Activated CD8-positive, alpha-beta memory T cell treated with anti-CD3 and anti-CD28 coated beads, Interleukin-2, amount 10 ng/mL, durations not matched to agents 7 days and 5 days (primary cell): ENCODE results near the gene DYNC1H1. TPM values are rescaled to one million over a fixed set of nuclear protein-coding genes. Genes with fewer than 3 reads are reported as not detected.
A peak's percentile ranks its signal among the peaks of the same experiment; 100 is the strongest.

Experiments
- ATAC-seq: fragments of 150-1000 bp; cut with Tn5 transposase; one replicate; pipeline ENCODE4 v1.10.0; 2021; ENCODE audit warnings: moderate library complexity
- CTCF ChIA-PET: fragments of 350-600 bp; sonication (Branson Sonifier 250); formaldehyde crosslinking; loops from one replicate; lab custom pipeline; 2021; ENCODE audit warnings: antibody characterized with exemption; lab: Charles Lee
- DNase-seq: peaks from one replicate; pipeline ENCODE4 v3.0.0-alpha.2; 2020
- H3K27ac Mint-ChIP-seq: one replicate; pipeline ENCODE4 v1.8.0; 2021; ENCODE audit warnings: mild to moderate bottlenecking, mixed read lengths
- H3K27me3 Mint-ChIP-seq: one replicate; pipeline ENCODE4 v1.8.0; 2021; ENCODE audit warnings: mixed read lengths
- H3K36me3 Mint-ChIP-seq: one replicate; pipeline ENCODE4 v1.8.0; 2021; ENCODE audit warnings: mild to moderate bottlenecking, mixed read lengths
- H3K4me1 Mint-ChIP-seq: one replicate; pipeline ENCODE4 v1.8.0; 2021; ENCODE audit warnings: mixed read lengths
- H3K4me3 Mint-ChIP-seq: one replicate; pipeline ENCODE4 v1.8.0; 2021; ENCODE audit warnings: mild to moderate bottlenecking, moderate library complexity, mixed read lengths
- H3K9me3 Mint-ChIP-seq: one replicate; pipeline ENCODE4 v1.8.0; 2022; ENCODE audit warnings: low read depth, mixed read lengths
- total RNA-seq, 2 experiments: library from RNA; stranded (reverse); gene quantifications; one replicate each; pipeline ENCODE4 v1.2.3, GENCODE V29; 2021

The DYNC1H1 gene
- 100 to 1,000 TPM; 308 to 325 TPM for total RNA-seq

DNA sequence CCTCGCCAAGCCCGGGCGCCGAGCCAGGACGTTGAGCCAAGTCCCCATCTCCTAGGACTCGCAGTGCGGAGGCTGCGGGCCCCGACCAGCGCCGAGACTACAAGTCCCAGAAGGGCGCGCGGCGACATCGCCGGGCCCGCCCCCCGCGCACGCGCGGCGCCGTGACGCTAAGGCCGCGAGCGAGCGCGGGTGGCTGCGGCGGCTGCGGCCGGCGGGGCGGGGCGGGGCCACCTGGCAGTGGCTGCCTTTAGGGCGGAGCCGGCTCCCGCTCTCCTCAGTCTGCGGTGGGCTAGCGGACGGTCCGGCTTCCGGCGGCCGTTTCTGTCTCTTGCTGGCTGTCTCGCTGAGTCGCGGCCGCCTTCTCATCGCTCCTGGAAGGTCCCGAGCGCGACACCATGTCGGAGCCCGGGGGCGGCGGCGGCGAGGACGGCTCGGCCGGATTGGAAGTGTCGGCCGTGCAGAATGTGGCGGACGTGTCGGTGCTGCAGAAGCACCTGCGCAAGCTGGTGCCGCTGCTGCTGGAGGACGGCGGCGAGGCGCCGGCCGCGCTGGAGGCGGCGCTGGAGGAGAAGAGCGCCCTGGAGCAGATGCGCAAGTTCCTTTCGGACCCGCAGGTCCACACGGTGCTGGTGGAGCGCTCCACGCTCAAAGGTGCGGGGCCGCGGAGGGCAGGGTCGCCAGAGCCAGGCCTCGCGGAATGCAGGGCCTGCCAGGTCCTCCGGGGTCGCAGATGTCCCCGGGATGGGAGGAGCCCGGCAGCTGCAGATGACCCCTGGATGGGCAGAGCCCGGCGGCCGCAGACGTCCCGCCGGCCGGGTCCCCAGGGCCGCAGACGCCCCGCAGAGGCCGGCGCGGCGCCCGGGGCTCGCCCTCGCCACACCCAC is at the start of gene DYNC1H1:
Gene DYNC1H1 (plus strand): TSS at position 277 of the 884 bp plus-strand sequence. CDS start 119 bp downstream, at position 396.
- Mint-ChIP-seq H3K9me3 (no peaks in the 10 kb centered on the region), H3K27me3 (peaks cover 2% of the 10 kb centered on the region), H3K4me1 (peaks cover 47% of the 10 kb centered on the region), H3K27ac (peak within 1 kb of the TSS; percentile 92), H3K36me3 (peaks cover 13% of the 10 kb centered on the region), H3K4me3 (peak within 1 kb of the TSS; percentile 88)
- DNase-seq (peak; percentile 92), ATAC-seq (peak; percentile 86)
- CTCF ChIA-PET = interaction anchor here (0.5 to 3.6 kb wide), 10 partner anchors 10 to 633 kb away, joined by 3 to 15 read pairs (median 4); no protein-coding TSS in a partner anchor

DNA sequence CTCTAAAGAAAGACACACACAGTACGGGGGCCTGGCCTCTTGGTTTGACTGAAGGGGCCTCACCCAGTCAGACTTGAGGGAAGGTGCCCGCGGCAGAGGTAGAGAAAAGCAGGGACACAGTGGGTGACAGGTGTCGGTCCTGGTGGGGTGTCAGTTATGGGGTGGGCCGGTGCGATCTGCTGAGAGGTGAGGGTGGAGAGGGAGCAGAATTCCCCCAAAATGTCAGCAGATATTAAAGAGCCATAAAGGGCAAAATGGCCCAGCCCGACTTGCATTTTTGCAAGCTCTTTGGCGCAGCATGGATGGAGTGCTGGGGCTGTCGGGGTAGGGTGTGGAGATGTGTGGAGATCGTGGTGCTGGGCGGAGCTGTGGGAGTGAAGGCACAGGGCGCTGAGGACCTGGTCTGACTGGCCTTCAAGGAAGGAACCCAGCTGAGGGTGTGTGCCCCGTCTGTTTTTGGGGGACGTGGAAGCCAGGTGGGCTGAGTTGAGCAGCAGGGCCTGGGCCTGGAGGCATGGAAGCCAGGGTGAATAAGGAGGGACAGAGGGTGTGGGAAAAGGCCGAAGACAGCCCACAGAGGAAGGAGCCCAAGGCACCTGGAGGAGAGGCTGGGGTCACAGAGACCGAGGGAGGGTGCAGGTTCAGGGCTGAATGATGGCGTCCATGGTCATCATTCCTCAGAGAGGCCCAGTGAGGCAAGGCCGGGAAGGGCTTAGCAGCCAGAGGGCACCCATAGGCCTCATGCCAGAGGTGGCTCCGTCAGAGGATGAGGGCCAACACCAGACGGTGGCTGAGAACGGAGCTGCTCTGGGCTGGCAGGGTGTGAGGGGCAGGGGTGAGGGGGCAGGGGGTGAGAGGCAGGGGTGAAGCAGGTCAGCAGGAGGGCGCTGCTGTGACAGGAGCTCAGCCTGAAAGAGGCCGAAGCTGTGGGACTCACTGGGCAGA is 48.2 kb upstream of the DYNC1H1 start:
- H3K4me1 Mint-ChIP-seq = no peaks in the 10 kb centered on the region
- no peaks in the 10 kb centered on the region for H3K27me3 Mint-ChIP-seq
- H3K27ac Mint-ChIP-seq = peak overlapping the region; percentile 4
- no peaks in the 10 kb centered on the region for H3K9me3 Mint-ChIP-seq
- DNase-seq = no peak
- peaks cover 19% of the 10 kb centered on the region for H3K36me3 Mint-ChIP-seq
- no peak overlapping the region for H3K4me3 Mint-ChIP-seq
- CTCF ChIA-PET = no interaction called here
- no peak for ATAC-seq

DNA sequence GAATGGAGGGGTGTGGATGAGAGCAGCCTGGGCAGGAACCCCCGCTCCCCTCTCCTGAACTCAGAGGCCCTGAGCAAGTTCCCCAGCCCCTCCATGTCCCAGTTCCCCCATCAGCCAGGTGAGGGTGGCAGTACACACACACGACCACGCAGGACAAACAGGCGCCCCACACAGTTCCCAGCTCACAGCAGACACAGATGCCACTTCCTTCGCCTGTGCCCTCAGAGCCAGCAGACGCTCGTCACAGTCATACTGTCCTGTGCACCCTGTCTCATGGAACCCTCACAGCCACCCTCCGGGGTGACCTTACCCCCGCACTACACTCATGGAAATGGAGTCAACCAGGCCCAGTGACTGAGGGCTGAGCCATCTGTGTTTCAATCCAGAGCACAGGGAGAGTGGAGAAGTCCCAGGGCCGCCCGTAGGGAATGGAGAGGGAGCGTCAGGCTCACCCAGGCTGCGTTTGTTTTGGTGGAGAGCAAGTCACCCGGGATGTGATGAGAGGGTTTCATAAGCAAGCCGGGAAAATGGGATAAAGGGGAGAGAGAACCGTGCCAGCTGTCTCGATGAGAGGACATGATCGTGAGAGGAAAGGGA is 47.5 kb upstream of the DYNC1H1 start:
- no peaks in the 10 kb centered on the region for H3K4me1 Mint-ChIP-seq
- no peak overlapping the region for H3K27ac Mint-ChIP-seq
- no peaks in the 10 kb centered on the region for H3K27me3 Mint-ChIP-seq
- ATAC-seq = peak; percentile 33
- CTCF ChIA-PET = no interaction called here
- H3K9me3 Mint-ChIP-seq = no peaks in the 10 kb centered on the region
- no peak for DNase-seq
- H3K4me3 Mint-ChIP-seq = no peak overlapping the region
- H3K36me3 Mint-ChIP-seq = peaks cover 21% of the 10 kb centered on the region

DNA sequence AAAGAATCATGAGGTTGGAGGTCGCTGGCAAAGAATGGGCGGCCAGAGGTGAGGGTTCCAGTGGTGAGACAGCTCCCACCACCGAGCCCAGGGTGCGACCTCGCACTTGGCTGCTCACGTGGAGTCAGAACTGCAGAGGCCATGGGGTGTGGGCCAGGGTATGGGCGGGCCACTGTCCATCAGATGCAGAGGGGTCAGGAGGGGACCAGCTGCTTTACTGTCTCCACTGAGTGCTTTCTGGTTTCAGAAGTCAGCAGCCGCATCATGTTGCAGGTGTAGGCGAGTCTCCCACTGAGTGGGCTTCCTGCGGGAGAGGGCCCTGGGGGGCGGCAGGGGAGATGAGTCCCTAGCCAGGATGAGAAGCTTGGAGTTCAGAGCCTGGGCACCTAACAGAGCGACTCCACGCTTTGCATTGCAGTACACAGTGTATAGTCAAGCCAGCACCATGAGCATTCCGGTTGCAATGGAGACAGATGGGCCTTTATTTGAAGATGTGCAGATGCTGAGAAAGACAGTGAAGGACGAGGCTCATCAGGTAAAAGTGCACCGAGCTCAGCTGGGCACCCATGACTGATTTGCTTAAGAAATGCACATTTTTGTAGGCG is 46.9 kb upstream of the DYNC1H1 start:
- DNase-seq (no peak), ATAC-seq (no peak)
- no peaks in the 10 kb centered on the region for H3K27me3 Mint-ChIP-seq
- no peak overlapping the region for H3K4me3 Mint-ChIP-seq
- no peaks in the 10 kb centered on the region for H3K9me3 Mint-ChIP-seq
- CTCF ChIA-PET = interaction anchor here (1.0 to 1.2 kb wide), 2 partner anchors 34 to 210 kb away, joined by 3 read pairs; no protein-coding TSS in a partner anchor
- no peak overlapping the region for H3K27ac Mint-ChIP-seq
- no peaks in the 10 kb centered on the region for H3K4me1 Mint-ChIP-seq
- H3K36me3 Mint-ChIP-seq = peaks cover 17% of the 10 kb centered on the region

DNA sequence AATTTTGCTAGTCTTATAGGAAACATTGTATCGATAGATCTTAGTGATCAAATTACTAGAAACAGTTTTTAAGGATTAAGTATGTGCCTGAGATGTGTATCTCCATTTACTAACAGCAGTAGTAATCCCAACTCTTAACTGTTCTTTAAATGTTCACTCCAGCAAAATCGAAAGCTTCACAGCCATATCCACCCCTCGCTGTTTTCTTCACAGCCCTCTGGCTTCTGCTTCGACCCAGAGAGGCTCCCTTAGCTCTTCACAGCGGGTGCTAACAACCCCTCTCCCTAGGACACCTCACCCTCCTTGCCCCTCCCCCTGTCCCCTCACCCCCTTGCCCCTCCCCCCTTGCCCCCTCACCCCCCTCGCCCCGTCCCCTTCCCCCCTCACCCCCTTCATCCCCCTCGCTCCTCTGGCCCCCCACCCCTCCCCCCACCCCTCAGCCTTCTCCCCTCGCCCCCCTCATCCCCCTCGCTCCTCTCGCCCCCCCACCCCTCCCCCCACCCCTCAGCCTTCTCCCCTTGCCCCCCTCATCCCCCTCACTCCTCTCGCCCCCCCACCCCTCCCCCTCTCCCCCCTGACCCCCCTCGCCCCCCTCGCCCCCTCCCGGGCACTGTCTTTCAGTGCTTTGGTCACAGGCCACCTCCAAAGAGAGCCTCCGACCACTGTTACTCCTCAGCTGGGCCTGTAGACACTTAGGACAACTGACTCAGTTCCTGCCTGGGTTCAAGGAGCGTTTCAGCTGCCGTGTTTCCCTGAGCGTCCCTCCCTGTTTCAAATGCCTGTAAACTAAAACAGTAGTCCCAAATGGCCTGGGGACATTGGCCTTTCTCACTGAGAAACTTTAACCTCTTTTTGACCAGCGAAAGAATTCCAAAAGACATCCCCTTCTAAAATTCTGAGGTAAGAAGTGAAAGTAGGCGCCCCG is 46.0 kb upstream of the DYNC1H1 start:
- Mint-ChIP-seq H3K4me1 (no peaks in the 10 kb centered on the region), H3K36me3 (peaks cover 20% of the 10 kb centered on the region), H3K4me3 (no peak overlapping the region), H3K27ac (no peak overlapping the region), H3K9me3 (no peaks in the 10 kb centered on the region), H3K27me3 (no peaks in the 10 kb centered on the region)
- no peak for DNase-seq
- CTCF ChIA-PET = interaction anchor here (1.0 to 1.2 kb wide), 2 partner anchors 33 to 211 kb away, joined by 3 read pairs; no protein-coding TSS in a partner anchor
- ATAC-seq = no peak

DNA sequence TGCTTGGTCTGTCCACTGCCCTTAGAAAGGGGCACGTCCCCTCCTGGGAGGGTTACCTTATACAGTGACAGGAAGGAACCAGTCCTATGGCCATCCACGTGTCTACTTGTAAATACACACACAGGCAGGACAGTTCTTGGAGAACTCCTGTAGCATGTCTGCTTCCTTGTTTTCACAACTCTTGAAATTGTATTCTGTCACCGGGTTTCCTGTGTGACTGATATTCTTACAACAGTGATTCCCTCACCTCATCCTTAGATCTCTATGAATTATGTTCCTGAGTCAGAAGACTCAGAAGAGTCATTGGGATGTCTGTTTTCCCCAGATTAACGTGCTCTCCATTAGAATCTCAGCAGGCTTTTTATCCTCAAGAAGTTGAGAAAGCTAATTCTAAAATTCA is 44.1 kb upstream of the DYNC1H1 start:
- Mint-ChIP-seq H3K27me3 (no peaks in the 10 kb centered on the region), H3K9me3 (no peaks in the 10 kb centered on the region), H3K27ac (no peak overlapping the region), H3K4me3 (no peak overlapping the region), H3K36me3 (peaks cover 17% of the 10 kb centered on the region), H3K4me1 (no peaks in the 10 kb centered on the region)
- no peak for ATAC-seq
- CTCF ChIA-PET = interaction anchor here (1.1 kb wide), 1 partner anchor 148 kb away, joined by 3 read pairs; no protein-coding TSS in a partner anchor
- DNase-seq = no peak

DNA sequence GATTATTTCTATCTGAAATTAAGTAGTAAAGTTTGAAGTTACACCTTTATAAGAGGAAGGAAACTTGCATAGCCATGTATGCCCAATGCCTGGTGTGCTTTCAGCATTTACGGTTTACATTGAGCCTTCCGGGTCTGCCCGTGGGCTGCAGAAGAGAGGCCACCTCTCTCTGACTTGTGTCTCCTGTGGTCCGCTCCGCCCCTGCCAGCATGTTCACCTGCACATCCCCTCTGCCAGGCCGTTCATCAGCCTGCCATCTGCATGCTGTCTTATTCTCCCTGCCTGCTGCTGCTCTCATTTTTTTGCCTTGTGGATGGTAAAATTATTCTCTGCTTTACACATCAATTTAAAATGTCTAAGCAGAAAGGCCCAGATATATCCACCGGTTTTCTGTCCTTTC is 41.5 kb upstream of the DYNC1H1 start:
- Mint-ChIP-seq H3K4me3 (no peak overlapping the region), H3K36me3 (peaks cover 18% of the 10 kb centered on the region), H3K4me1 (peaks cover 3% of the 10 kb centered on the region), H3K9me3 (no peaks in the 10 kb centered on the region), H3K27me3 (no peaks in the 10 kb centered on the region), H3K27ac (peak overlapping the region; percentile 2)
- DNase-seq (no peak), ATAC-seq (no peak)
- CTCF ChIA-PET = interaction anchor here (1.3 kb wide), 1 partner anchor 47 kb away, joined by 3 read pairs; no protein-coding TSS in a partner anchor

DNA sequence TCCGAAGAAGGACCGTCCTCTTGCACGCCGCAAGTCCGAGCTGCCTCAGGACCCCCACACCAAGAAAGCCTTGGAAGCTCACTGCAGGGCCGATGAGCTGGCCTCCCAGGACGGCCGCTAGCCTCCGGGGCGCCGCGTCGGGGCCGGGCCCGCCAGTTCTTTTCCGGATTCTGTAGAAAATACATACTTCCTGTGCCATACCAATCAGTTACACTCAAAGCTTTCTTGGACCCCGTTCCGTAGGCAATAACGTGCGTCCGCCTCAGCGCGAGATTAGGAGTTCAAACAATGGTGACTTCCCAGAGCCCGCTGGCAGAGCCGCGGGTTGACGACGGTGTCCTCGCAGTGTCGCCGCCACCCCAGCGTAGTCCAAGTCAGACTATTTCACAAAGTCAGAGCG is 39.2 kb upstream of the DYNC1H1 start:
- peaks cover 5% of the 10 kb centered on the region for H3K4me1 Mint-ChIP-seq
- CTCF ChIA-PET = interaction anchor here (1.2 kb wide), 1 partner anchor 154 kb away, joined by 5 read pairs; no protein-coding TSS in a partner anchor
- H3K4me3 Mint-ChIP-seq = no peak overlapping the region
- no peak for DNase-seq
- no peaks in the 10 kb centered on the region for H3K9me3 Mint-ChIP-seq
- H3K36me3 Mint-ChIP-seq = peaks cover 23% of the 10 kb centered on the region
- no peak for ATAC-seq
- no peaks in the 10 kb centered on the region for H3K27me3 Mint-ChIP-seq
- no peak overlapping the region for H3K27ac Mint-ChIP-seq

DNA sequence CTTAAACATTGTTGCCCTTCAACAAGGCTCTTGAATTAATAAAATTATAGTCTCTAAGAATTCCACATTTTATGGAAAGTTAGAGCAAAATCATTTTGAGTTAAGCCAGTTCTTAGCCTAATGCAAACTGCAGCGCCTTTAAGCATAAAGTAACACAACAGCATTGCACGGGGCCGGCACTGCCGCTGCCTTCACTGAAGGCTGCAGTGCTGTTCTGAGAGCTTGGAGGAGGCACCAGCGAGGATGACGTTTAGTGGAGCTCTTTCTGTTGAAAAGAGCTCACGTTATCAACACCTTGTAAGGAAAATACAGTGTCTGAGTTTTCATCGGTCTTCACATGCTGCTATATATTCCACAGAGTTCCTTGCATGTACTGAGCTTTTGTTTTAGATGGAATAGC is 38.3 kb upstream of the DYNC1H1 start:
- ATAC-seq = no peak
- no peak overlapping the region for H3K27ac Mint-ChIP-seq

DNA sequence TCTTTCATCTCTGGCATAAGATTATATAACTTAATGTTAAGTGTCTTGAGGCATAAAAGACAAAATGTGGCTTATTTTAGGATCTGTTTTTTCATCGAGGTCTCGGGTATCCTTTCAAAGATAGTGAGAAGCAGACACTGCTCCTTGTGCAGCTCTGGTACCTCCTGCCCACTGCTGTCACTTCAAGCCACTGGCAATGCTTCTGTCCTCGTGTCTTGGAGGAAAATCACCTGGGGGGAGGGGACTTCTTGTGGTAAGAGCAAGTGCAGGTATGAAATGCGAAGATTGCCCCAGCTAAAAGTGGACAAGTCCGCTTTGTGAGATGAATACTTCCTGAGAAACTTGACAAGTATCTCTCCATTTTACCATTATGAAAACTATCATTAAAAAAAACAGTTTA is 37.8 kb upstream of the DYNC1H1 start:
- H3K4me1 Mint-ChIP-seq = peaks cover 5% of the 10 kb centered on the region
- H3K36me3 Mint-ChIP-seq = peaks cover 21% of the 10 kb centered on the region
- H3K9me3 Mint-ChIP-seq = no peaks in the 10 kb centered on the region
- no peak overlapping the region for H3K4me3 Mint-ChIP-seq
- CTCF ChIA-PET = interaction anchor here (1.2 kb wide), 2 partner anchors 14 to 82 kb away, joined by 3 to 5 read pairs; no protein-coding TSS in a partner anchor
- ATAC-seq (no peak), DNase-seq (no peak)
- no peaks in the 10 kb centered on the region for H3K27me3 Mint-ChIP-seq
- no peak overlapping the region for H3K27ac Mint-ChIP-seq

More for the DNA sequence above, 38.3 kb upstream of the DYNC1H1 start:
- CTCF ChIA-PET = interaction anchor here (1.2 kb wide), 2 partner anchors 14 to 82 kb away, joined by 3 to 5 read pairs; no protein-coding TSS in a partner anchor
- no peak for DNase-seq
- Mint-ChIP-seq H3K9me3 (no peaks in the 10 kb centered on the region), H3K36me3 (peaks cover 23% of the 10 kb centered on the region), H3K4me3 (no peak overlapping the region), H3K27me3 (no peaks in the 10 kb centered on the region), H3K4me1 (peaks cover 5% of the 10 kb centered on the region)

DNA sequence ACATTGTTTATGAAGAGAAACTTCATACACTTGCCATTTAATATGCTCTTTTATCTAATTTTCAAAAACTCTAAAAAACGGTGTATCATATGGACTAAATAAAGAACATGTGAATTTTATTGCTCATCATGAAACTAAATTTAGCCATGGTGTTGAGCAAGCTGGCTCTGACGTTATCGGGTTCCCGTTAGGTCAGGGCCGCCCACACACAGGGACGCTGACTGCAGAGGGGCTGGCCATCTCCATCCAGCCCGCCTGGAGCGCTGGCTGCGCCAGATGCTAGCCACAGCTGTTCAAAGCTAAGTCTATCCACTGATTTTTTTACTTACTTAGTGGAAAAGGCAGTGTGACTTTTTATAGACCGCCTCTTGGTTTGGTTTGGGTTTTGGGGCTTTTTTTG is 36.5 kb upstream of the DYNC1H1 start:
- DNase-seq (no peak), ATAC-seq (no peak)
- H3K27me3 Mint-ChIP-seq = no peaks in the 10 kb centered on the region
- peaks cover 5% of the 10 kb centered on the region for H3K4me1 Mint-ChIP-seq
- CTCF ChIA-PET = interaction anchor here (0.7 kb wide), 1 partner anchor 157 kb away, joined by 3 read pairs; no protein-coding TSS in a partner anchor
- no peak overlapping the region for H3K27ac Mint-ChIP-seq
- no peak overlapping the region for H3K4me3 Mint-ChIP-seq
- H3K9me3 Mint-ChIP-seq = no peaks in the 10 kb centered on the region
- peaks cover 16% of the 10 kb centered on the region for H3K36me3 Mint-ChIP-seq
